NCI-H1105 (cell line): ENCODE data around the gene FAM221B.

Source experiments
- DNase-seq: peaks from one replicate; lab custom pipeline; 2025; lab: John Stamatoyannopoulos, UW

The FAM221B gene

DNA sequence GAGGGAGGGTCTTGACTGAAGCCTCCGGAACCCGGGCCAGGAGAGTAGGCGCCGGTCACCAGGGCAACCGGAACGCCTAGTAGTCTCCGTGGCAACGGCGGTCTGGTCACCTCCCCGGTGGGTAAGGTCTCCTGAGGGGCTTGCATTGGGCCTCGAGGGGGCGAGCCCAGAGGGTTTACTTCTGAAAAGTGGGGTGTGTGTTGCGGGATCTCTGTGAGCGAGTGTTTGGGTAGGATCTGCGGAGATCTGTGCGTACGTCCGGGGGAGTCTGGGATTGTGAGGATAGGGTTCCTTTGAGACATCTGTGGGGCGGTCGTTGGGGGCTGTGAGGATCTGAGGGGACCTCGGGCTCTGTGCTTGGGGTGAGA, at the start of gene FAM221B:
Gene FAM221B, minus strand, starts transcription at position 17 of the 368 bp plus-strand sequence. CDS start 2,571 bp downstream, outside the sequence.
- no peak for DNase-seq

GRCh38 chr9:35872505-35872904, 44.0 kb upstream of the FAM221B start:
- no peak for DNase-seq

- DNase-seq, result no peak
These were observed 43.0 kb upstream of the FAM221B start for GRCh38 chr9:35871545-35871944.

GRCh38 chr9:35870351-35870923, 41.9 kb upstream of the FAM221B start, which contains the start of gene OR13J1:
Gene OR13J1 (minus strand): TSS chr9:35870401. CDS start chr9:35870401, 0 bp downstream.
- no peak for DNase-seq

- no peak for DNase-seq
These were observed 41.2 kb upstream of the FAM221B start for GRCh38 chr9:35869621-35870216.

- no peak for DNase-seq
These were observed 40.4 kb upstream of the FAM221B start for GRCh38 chr9:35868933-35869332.

DNA sequence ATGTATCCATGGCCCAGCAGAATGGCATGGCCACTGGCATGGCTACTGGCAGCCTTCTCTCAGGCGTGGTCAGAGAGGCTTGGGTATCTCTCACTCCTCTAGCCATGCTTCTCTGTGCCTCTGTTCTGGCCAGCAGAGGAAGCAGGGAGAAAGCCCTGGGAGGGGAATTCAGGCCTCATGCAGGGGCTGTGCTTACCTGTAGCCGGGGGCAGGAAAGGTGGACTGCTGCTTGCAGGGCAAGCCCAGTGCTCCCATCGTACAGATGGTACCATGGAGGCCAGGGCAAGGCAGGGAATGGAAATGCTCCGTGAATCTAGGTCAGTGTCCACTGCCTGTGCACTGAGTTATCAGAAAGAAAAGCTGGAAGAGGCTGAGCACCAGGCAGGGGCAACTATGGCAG, 39.0 kb upstream of the FAM221B start:
- DNase-seq, result no peak

GRCh38 chr9:35864695-35865255, 36.2 kb upstream of the FAM221B start:
- DNase-seq, result no peak

DNA sequence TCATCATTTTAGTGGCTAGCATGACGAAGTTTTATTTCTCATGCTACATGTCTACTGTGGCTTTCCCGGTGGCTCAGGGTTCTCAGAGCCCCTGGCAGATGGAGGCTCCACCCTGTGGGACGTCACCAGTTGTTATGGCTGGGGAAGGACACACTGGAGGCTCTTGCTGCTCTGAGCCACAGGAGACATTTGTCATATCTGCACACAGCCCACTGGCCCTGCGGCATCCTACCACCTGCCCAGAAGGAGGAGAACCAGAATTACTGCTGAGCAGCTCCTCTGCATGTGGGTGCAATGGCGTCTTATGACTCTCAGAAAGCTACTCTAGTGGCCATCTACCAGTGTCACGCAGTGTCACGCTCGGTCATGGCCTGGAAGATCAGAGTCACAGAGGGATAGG, 35.1 kb upstream of the FAM221B start:
- DNase-seq, result no peak

DNA sequence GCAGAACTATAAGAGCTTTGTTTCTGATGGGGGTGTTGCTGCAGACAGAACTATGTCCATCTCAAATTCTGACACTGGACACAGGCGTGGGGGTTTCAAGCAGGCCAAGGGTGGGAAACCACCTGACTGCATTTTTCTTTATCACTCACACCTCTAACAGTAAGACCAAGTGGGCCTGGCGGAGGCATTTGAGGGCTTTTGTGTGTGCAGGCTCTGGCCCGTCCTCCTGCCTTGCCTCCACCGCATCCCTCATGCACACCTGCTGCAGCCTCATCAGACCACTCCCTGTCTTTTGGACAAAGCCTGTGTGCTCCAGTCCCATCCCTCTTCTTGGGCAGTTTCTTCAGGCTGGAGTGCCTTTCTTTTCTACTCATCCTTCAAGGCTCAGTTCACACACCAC, 33.8 kb upstream of the FAM221B start:
- DNase-seq, result no peak

DNA sequence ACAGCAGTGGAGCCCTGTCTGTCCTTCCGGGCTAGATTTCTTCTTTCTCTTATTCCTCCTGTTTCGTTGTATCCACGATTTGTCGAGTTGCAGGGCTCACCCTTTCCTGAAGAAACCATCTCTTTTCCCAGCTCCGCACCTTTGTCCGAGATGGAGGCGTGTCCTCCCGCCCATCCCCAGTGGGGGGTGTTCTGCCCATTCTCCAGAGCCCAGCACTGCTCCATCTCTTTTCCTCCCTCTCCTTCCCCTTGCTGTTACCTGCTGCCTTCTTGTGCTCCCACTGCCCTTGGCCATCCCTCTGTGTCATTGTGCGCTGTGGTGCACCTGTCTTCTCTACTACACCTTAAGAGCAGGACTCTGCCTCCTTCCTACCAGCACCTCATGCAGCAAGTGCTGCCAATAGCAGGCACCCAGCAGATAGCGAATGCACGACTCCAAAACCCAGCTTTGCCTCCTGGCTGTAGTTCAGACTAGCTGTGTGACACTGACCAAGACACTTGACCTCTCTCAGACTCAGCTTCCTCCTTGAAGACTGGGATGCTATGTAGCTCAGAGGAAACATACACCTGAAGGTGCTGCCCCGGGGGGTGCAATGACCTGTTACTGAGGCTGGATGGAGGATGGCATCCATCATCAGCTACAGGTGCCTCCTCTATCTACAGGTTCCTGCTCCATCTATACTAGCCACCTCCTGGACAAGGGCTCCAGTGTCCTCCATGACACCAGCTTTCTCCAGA, 32.8 kb upstream of the FAM221B start:
- DNase-seq, result no peak

DNA sequence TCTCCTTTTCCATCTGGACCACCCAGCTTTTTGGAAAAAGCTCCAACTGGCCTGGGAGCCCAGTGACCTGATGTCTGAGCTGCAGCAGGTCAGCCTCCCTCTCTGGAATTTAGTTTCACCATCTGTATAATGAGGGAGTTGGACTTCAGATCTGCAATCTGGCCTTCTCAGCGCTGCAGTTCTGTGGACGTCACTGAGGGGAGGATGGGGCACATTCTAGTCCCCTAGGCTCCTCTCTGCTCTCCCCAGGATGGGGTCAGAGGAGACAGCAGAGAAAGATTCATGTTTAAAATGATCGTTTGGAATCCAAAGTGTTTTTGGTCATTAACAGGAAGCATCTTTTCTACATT, 31.4 kb upstream of the FAM221B start:
- DNase-seq, result no peak

GRCh38 chr9:35859310-35859989, 30.9 kb upstream of the FAM221B start:
- peak; percentile 30 for DNase-seq

- DNase-seq, result no peak
These were observed 29.9 kb upstream of the FAM221B start for GRCh38 chr9:35858458-35858857.

DNA sequence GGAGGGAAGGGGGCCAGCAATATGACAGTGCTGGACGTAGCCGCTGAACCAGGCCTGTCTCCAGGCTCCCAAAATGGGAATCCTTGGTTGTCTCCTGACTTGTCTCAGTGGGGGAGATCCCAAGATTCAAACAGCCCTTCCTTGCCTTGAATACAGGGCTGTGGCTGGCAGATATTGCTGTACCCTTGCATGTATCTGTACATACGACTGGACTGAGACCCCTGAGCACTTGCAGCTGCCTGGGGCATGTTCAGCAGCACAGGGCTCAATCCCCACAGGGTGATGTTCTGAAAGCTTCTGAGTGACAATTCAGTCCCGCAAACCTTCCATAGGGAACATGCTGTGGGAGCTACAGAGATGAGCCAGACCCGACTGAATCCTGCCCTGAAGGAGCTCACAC, 28.4 kb upstream of the FAM221B start:
- no peak for DNase-seq

GRCh38 chr9:35856206-35856605, 27.7 kb upstream of the FAM221B start:
- no peak for DNase-seq

DNA sequence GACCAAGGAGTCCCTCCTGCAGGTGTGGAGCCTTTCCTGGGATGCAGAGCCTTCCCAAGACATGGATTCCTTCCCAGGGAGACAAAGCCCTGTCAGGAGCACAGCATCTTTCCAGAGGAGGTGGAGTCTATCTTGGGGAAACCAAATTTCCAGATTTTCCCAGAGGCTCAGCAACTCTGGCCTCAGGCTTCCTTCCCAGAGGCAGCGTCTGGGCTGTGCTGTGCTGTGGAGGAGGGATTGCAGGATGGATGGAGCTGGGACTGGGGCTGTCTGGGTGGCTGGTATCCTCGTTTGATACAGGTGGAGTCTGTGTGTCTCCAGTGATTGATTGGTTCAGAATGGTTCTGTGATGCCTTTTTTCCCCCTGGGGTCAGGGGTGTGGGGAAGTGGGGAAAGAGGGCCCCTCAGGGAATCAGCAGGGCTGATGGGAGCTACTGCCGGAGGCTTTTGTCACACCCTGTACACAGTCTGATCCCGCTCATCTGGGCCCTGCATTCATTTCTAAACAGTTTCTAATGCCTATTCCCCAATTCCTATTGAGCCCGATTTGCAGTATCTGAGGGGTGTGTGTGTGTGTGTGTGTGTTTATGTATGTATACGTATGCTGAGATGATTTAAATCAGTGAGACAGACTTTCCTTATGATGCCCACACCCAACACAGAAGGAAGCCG, 25.7 kb upstream of the FAM221B start:
- no peak for DNase-seq

GRCh38 chr9:35852876-35853865, 24.6 kb upstream of the FAM221B start:
- no peak for DNase-seq

- no peak for DNase-seq
These were observed 23.8 kb upstream of the FAM221B start for GRCh38 chr9:35852267-35852815.

- DNase-seq, result no peak
These were observed 19.4 kb upstream of the FAM221B start for GRCh38 chr9:35847792-35848572.
